Measurements from ENCODE around the gene GPALPP1.

The GPALPP1 gene

DNA sequence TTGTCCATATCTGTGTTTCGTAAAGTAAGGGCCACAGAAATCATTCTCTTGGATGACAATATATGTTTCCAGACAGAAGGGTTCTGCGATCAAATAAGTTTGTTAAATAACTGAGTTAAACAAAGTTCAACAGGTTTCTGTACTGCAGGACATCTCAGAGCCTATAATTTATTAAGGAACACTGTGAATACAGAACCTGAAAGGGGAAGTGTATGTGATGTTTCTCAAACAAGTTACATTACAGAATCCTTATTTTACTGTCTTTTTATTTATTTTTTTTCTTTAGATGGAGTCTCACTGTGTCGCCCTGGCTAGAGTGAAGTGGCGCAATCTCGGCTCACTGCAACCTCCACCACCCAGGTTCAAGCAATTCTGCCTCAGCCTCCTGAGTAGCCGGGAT lies 75.6 kb downstream of the GPALPP1 start:
- DNase-seq, result no peak

GRCh38 chr13:45068036-45069001 lies 79.0 kb downstream of the GPALPP1 start:
- DNase-seq, result no peak

DNA sequence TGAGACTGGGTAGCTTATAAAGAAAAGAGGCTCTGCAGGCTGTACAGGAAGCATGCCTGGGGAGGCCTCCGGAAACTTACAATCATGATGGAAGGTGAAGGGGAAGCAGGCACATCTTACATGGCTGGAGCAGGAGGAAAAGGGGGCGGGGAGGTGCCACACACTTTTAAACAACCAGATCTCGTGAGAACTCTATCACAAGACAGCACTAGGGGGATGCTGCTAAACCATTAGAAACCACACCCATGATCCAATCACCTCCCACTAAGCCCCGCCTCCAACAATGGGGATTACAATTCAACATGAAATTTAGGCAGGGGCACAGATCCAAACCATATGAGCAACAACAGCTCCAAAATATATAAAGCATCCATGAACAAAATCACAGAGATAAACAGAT lies 84.5 kb downstream of the GPALPP1 start:
- no peak for DNase-seq

GRCh38 chr13:45074721-45075120 lies 85.4 kb downstream of the GPALPP1 start:
- no peak for DNase-seq

DNA sequence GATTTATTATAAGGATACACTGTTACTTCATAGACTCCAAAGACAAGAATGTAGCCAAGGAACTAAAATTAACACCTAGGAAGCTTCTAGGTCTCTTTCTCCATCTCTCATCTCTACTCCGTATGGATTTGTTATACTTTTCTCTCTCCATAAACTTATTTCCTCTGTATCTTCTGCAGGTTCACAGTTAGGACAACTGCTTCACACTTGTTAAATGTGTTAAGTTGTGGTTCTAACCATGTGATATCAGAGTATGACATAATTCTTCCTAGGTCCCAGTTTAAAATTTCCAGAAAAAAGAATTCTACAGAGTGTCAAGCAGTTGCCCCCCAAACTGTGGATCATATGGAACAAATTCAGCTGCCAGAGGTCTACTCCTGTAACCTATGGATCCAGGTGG lies 88.7 kb downstream of the GPALPP1 start:
- no peak for DNase-seq

All from CD4-positive, alpha-beta T cell treated with Interleukin-1 beta for 1 hour (primary cell).